Stimulated activated naive B cell treated with anti-CD40 and anti-IgM and Interleukin-4, amounts not matched to agents 10 μg/mL and 1 μg/mL and 100 μg/mL, for 72 hours (primary cell): ENCODE measurements around the gene LRRC66.

Experiments used
- ATAC-seq, 2 donors: fragments of 150-1000 bp; cut with Tn5 transposase; replicated peaks; 2 replicates each; pipeline ENCODE4 v1.10.0; 2021; ENCODE audit warnings: moderate library complexity in 1 of 2
- DNase-seq: peaks from one replicate; pipeline ENCODE4 v3.0.0; 2021
- H3K27ac Mint-ChIP-seq: one replicate; pipeline ENCODE4 v1.8.0; 2022; ENCODE audit warnings: mild to moderate bottlenecking, mixed read lengths
- H3K27me3 Mint-ChIP-seq, 2 donors: one replicate each; pipeline ENCODE4 v1.8.0; 2022; ENCODE audit warnings: mixed read lengths in 2 of 2
- H3K36me3 Mint-ChIP-seq, 2 donors: one replicate each; pipeline ENCODE4 v1.8.0; 2022; ENCODE audit warnings: mixed read lengths in 2 of 2, mild to moderate bottlenecking in 1 of 2
- H3K4me1 Mint-ChIP-seq, 2 donors: one replicate each; pipeline ENCODE4 v1.8.0; 2022; ENCODE audit warnings: mixed read lengths in 2 of 2, mild to moderate bottlenecking in 1 of 2
- H3K4me3 Mint-ChIP-seq, 2 donors: one replicate each; pipeline ENCODE4 v1.8.0; 2022; ENCODE audit warnings: mild to moderate bottlenecking in 2 of 2, mixed read lengths in 2 of 2, moderate library complexity in 1 of 2
- H3K9me3 Mint-ChIP-seq, 2 donors: one replicate each; pipeline ENCODE4 v1.8.0; 2022; ENCODE audit warnings: mixed read lengths in 2 of 2, mild to moderate bottlenecking in 1 of 2

The LRRC66 gene

GRCh38 chr4:52019936-52020657, at the start of gene LRRC66:
TSS of gene LRRC66 (minus strand) at chr4:52020363. CDS start at chr4:52017613, 2,750 bp downstream.
- ATAC-seq = no peak
- Mint-ChIP-seq H3K27me3 (no peaks in the 10 kb centered on the region), H3K4me1 (peaks cover 0 to 2% of the 10 kb centered on the region in 2 donors), H3K36me3 (peaks cover 1 to 7% of the 10 kb centered on the region in 2 donors), H3K4me3 (no peak within 1 kb of the TSS), H3K27ac (no peak within 1 kb of the TSS), H3K9me3 (no peaks in the 10 kb centered on the region)
- DNase-seq = no peak

GRCh38 chr4:52069571-52069970, 49.4 kb upstream of the LRRC66 start:
- peaks cover 19 to 31% of the 10 kb centered on the region in 2 donors for H3K27me3 Mint-ChIP-seq

GRCh38 chr4:52059372-52059771, 39.2 kb upstream of the LRRC66 start:
- Mint-ChIP-seq H3K36me3 (no peaks in the 10 kb centered on the region), H3K4me1 (no peaks in the 10 kb centered on the region), H3K9me3 (no peaks in the 10 kb centered on the region), H3K27ac (no peak overlapping the region), H3K4me3 (no peak overlapping the region), H3K27me3 (peaks cover 14 to 15% of the 10 kb centered on the region in 2 donors)
- DNase-seq = no peak
- no peak for ATAC-seq

More at GRCh38 chr4:52069571-52069970, 49.4 kb upstream of the LRRC66 start:
- H3K36me3 Mint-ChIP-seq = no peaks in the 10 kb centered on the region
- ATAC-seq = no peak
- peaks cover 0 to 5% of the 10 kb centered on the region in 2 donors for H3K9me3 Mint-ChIP-seq
- H3K4me1 Mint-ChIP-seq = no peaks in the 10 kb centered on the region
- no peak for DNase-seq
- H3K4me3 Mint-ChIP-seq = no peak overlapping the region
- no peak overlapping the region for H3K27ac Mint-ChIP-seq

- Mint-ChIP-seq H3K9me3 (no peaks in the 10 kb centered on the region), H3K27me3 (peaks cover 22 to 25% of the 10 kb centered on the region in 2 donors), H3K4me1 (peaks cover 0 to 2% of the 10 kb centered on the region in 2 donors), H3K36me3 (no peaks in the 10 kb centered on the region), H3K27ac (no peak overlapping the region), H3K4me3 (no peak overlapping the region)
- no peak for ATAC-seq
- DNase-seq = no peak
Measured at GRCh38 chr4:52058275-52058674, 38.1 kb upstream of the LRRC66 start.

- Mint-ChIP-seq H3K9me3 (no peaks in the 10 kb centered on the region), H3K4me1 (peaks cover 6 to 8% of the 10 kb centered on the region in 2 donors), H3K27me3 (peaks cover 31 to 34% of the 10 kb centered on the region in 2 donors), H3K4me3 (no peak overlapping the region), H3K27ac (no peak overlapping the region), H3K36me3 (no peaks in the 10 kb centered on the region)
- DNase-seq (no peak), ATAC-seq (no peak)
Measured at GRCh38 chr4:52057196-52057595, 37.0 kb upstream of the LRRC66 start.

- peaks cover 42 to 47% of the 10 kb centered on the region in 2 donors for H3K27me3 Mint-ChIP-seq
- DNase-seq = no peak
- H3K36me3 Mint-ChIP-seq = no peaks in the 10 kb centered on the region
- no peaks in the 10 kb centered on the region for H3K9me3 Mint-ChIP-seq
- no peak for ATAC-seq
- H3K27ac Mint-ChIP-seq = no peak overlapping the region
- no peak overlapping the region for H3K4me3 Mint-ChIP-seq
- peaks cover 13% of the 10 kb centered on the region in 2 donors for H3K4me1 Mint-ChIP-seq
Measured at GRCh38 chr4:52054254-52054653, 34.1 kb upstream of the LRRC66 start.

- no peak for DNase-seq
- no peaks in the 10 kb centered on the region for H3K36me3 Mint-ChIP-seq
- no peaks in the 10 kb centered on the region for H3K9me3 Mint-ChIP-seq
- ATAC-seq = peak; percentile 19 to 47
- H3K4me3 Mint-ChIP-seq = peak overlapping the region; percentile 75 to 77
- H3K4me1 Mint-ChIP-seq = peaks cover 13% of the 10 kb centered on the region in 2 donors
- H3K27ac Mint-ChIP-seq = no peak overlapping the region
- peaks cover 50 to 55% of the 10 kb centered on the region in 2 donors for H3K27me3 Mint-ChIP-seq
Measured at GRCh38 chr4:52052475-52052780, 32.3 kb upstream of the LRRC66 start.

- peak; percentile 64 to 66 for ATAC-seq
- peaks cover 52 to 59% of the 10 kb centered on the region in 2 donors for H3K27me3 Mint-ChIP-seq
- H3K27ac Mint-ChIP-seq = no peak overlapping the region
Measured at GRCh38 chr4:52051615-52052474, 31.7 kb upstream of the LRRC66 start.

GRCh38 chr4:52051213-52051614, 31.1 kb upstream of the LRRC66 start, which contains the start of gene SPATA18:
TSS of gene SPATA18 (plus strand) at chr4:52051304. CDS start at chr4:52051705, 401 bp downstream.
- H3K4me1 Mint-ChIP-seq = peaks cover 13% of the 10 kb centered on the region in 2 donors
- DNase-seq (no peak), ATAC-seq (peak; percentile 71 to 77)
- H3K27me3 Mint-ChIP-seq = peaks cover 48 to 54% of the 10 kb centered on the region in 2 donors
- H3K9me3 Mint-ChIP-seq = no peaks in the 10 kb centered on the region
- no peaks in the 10 kb centered on the region for H3K36me3 Mint-ChIP-seq
- H3K4me3 Mint-ChIP-seq = peak within 1 kb of the TSS; percentile 75 to 77
- no peak within 1 kb of the TSS for H3K27ac Mint-ChIP-seq

More at GRCh38 chr4:52051615-52052474, 31.7 kb upstream of the LRRC66 start:
- DNase-seq = no peak
- Mint-ChIP-seq H3K9me3 (no peaks in the 10 kb centered on the region), H3K4me1 (peaks cover 13% of the 10 kb centered on the region in 2 donors), H3K36me3 (no peaks in the 10 kb centered on the region), H3K4me3 (peak overlapping the region; percentile 75 to 77)

GRCh38 chr4:52049266-52049665, 29.1 kb upstream of the LRRC66 start:
- H3K4me3 Mint-ChIP-seq = no peak overlapping the region
- no peaks in the 10 kb centered on the region for H3K9me3 Mint-ChIP-seq
- peaks cover 46 to 49% of the 10 kb centered on the region in 2 donors for H3K27me3 Mint-ChIP-seq
- DNase-seq (no peak), ATAC-seq (no peak)
- peaks cover 13% of the 10 kb centered on the region in 2 donors for H3K4me1 Mint-ChIP-seq
- no peak overlapping the region for H3K27ac Mint-ChIP-seq
- H3K36me3 Mint-ChIP-seq = no peaks in the 10 kb centered on the region

GRCh38 chr4:52045028-52045427, 24.9 kb upstream of the LRRC66 start:
- ATAC-seq (no peak), DNase-seq (no peak)
- Mint-ChIP-seq H3K27me3 (peaks cover 40 to 47% of the 10 kb centered on the region in 2 donors), H3K9me3 (no peaks in the 10 kb centered on the region), H3K36me3 (no peaks in the 10 kb centered on the region), H3K4me1 (no peaks in the 10 kb centered on the region), H3K27ac (no peak overlapping the region), H3K4me3 (no peak overlapping the region)

- Mint-ChIP-seq H3K4me3 (peak within 1 kb of the TSS; percentile 83 to 84), H3K9me3 (no peaks in the 10 kb centered on the region), H3K27me3 (peaks cover 22 to 40% of the 10 kb centered on the region in 2 donors), H3K27ac (peak within 1 kb of the TSS; percentile 73), H3K36me3 (peaks cover 0 to 3% of the 10 kb centered on the region in 2 donors), H3K4me1 (peaks cover 13 to 18% of the 10 kb centered on the region in 2 donors)
- DNase-seq (peak; percentile 52), ATAC-seq (peak; percentile 92 to 93)
Measured at GRCh38 chr4:52038103-52038912, 18.1 kb upstream of the LRRC66 start, which contains the start of gene SGCB. TSS of gene SGCB (minus strand) at chr4:52038299. CDS start at chr4:52038259, 40 bp downstream.

- peak overlapping the region; percentile 82 to 84 for H3K4me3 Mint-ChIP-seq
- peaks cover 13 to 18% of the 10 kb centered on the region in 2 donors for H3K4me1 Mint-ChIP-seq
- DNase-seq (no peak), ATAC-seq (peak; percentile 66 to 67)
- H3K27ac Mint-ChIP-seq = peak overlapping the region; percentile 73
- H3K9me3 Mint-ChIP-seq = no peaks in the 10 kb centered on the region
- peaks cover 19 to 36% of the 10 kb centered on the region in 2 donors for H3K27me3 Mint-ChIP-seq
- H3K36me3 Mint-ChIP-seq = peaks cover 0 to 3% of the 10 kb centered on the region in 2 donors
Measured at GRCh38 chr4:52037689-52038102, 17.5 kb upstream of the LRRC66 start.
